ENCODE data around the gene HTT.

DNA sequence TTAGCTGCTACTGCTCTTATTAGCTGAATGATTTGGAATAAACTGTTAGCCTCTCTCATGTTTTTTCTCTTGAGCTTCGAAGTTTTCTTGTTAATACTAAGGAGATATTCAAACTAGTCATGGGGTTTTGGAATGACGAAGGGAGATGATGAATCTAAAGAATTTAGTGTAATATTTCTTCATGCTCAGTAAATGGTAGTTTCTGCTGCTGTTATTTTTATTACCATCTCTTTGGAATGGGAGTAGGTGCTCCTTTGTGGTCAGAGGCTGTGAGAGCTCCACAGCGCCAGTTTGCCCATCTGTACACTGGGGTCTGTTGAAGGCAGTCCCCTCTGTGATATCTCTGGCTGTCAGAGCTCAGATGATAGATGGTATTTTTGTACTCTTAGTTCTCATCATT, 33.7 kb downstream of the HTT start:
- TF ChIP-seq, protein P1, sequence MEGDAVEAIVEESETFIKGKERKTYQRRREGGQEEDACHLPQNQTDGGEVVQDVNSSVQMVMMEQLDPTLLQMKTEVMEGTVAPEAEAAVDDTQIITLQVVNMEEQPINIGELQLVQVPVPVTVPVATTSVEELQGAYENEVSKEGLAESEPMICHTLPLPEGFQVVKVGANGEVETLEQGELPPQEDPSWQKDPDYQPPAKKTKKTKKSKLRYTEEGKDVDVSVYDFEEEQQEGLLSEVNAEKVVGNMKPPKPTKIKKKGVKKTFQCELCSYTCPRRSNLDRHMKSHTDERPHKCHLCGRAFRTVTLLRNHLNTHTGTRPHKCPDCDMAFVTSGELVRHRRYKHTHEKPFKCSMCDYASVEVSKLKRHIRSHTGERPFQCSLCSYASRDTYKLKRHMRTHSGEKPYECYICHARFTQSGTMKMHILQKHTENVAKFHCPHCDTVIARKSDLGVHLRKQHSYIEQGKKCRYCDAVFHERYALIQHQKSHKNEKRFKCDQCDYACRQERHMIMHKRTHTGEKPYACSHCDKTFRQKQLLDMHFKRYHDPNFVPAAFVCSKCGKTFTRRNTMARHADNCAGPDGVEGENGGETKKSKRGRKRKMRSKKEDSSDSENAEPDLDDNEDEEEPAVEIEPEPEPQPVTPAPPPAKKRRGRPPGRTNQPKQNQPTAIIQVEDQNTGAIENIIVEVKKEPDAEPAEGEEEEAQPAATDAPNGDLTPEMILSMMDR (IDR thresholded peaks at IDR 0.05), result no peak
- no peak for TF ChIP-seq POLR2AphosphoS5 (IDR thresholded peaks at IDR 0.05; ENCODE audit: insufficient read depth in 1 of 2, low read depth in 1 of 2)
